Ovary (tissue), 3 donors: Measurements from ENCODE around the gene CD209.

Source experiments
- POLR2A ChIP-seq: fragments of 450-650 bp; IDR thresholded peaks from one replicate; pipeline ENCODE4 v1.6.1; 2017; ENCODE audit warnings: antibody characterized with exemption, mild to moderate bottlenecking, moderate library complexity
- TF ChIP-seq, protein P1 (sequence below), 3 donors: fragments of 450-650 bp in 2 of 3; fragments of 200-600 bp in 1 of 3; IDR thresholded peaks; one replicate each; pipeline versions ENCODE4 v1.5.1 to v1.8.0; 2016 to 2022; ENCODE audit warnings: antibody characterized with exemption in 3 of 3, mild to moderate bottlenecking in 1 of 3
- donor health status: DM: no; HTN: no; CAD: no.

DNA sequence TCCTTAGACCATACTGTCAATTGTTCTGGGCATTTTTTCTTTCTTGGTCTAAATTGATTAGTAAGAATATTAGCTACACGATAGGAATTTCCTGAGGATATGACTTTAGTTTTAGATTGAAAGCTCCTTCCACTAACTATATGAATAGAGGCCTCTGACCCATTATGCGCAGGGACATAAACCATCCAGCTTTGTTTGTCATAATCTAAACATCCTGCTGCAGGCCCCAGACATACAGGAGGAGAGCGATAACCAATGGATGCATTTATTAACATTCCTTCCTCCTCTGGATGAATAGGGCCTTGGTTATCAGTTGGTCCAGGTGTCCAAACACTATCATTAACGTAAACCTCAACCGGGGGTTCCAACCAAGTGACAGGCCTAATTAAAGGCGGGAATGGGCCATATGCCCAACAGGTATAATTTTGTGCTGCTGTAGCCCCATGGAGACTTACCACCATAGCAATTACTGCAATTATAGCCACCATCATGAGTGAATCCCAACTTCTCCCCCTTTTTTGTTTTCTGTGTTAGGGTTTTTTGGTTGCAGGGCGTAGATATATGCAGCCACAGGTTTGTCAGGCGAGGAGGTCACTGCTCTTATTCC, 48.3 kb upstream of the CD209 start:
- TF ChIP-seq, protein P1, sequence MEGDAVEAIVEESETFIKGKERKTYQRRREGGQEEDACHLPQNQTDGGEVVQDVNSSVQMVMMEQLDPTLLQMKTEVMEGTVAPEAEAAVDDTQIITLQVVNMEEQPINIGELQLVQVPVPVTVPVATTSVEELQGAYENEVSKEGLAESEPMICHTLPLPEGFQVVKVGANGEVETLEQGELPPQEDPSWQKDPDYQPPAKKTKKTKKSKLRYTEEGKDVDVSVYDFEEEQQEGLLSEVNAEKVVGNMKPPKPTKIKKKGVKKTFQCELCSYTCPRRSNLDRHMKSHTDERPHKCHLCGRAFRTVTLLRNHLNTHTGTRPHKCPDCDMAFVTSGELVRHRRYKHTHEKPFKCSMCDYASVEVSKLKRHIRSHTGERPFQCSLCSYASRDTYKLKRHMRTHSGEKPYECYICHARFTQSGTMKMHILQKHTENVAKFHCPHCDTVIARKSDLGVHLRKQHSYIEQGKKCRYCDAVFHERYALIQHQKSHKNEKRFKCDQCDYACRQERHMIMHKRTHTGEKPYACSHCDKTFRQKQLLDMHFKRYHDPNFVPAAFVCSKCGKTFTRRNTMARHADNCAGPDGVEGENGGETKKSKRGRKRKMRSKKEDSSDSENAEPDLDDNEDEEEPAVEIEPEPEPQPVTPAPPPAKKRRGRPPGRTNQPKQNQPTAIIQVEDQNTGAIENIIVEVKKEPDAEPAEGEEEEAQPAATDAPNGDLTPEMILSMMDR (IDR thresholded peaks at IDR 0.05), result no peak
- TF ChIP-seq POLR2A, result no peak
